NK-92 (cell line): ENCODE data around the gene FOXD4.
"Not testable (repeated sequence)": the region's sequence is repeated elsewhere in the genome, so short reads cannot be mapped to it uniquely, and the experiment has no call there.

Experiments used
- DNase-seq: peaks from one replicate; lab custom pipeline; 2025; ENCODE audit not compliant: unreplicated experiment; lab: John Stamatoyannopoulos, UW

Gene FOXD4

DNA sequence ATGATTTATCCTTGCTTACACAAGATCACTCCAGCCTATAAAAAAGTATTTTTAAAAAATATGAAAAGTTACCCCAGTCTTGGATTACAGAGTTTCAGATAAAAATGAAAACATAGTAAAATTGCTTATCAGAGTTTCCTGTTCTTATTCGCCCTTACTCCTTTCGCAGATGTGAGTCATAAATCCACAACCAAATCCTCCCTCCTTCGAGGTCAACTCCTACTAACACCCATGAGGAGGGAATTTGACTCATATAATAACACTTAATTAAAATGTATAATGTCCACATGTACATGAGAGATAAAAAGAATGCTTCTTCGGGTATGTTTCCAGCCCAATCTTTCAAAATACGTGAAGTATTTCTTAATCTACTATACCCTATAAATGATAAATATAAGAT lies 23.9 kb downstream of the FOXD4 start:
- not testable (repeated sequence) for DNase-seq

DNA sequence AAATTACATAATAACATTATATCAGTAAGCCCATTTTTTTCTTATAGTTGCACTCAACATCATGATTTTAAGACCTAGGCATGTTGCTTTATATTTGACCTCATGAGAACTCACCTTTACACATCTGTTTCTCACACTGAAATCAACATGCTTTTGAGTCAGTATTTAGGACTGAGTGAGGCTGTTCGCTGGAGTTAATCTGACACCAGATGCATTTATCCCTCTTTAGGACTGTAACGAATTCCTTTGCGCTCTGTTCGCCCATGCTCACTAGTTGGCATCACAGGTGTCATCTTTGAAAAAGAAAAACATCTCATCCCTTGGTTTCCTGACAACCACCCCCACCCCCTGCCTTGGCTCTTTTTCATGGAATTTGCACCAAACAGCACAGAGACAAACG lies 24.3 kb downstream of the FOXD4 start:
- DNase-seq: not testable (repeated sequence)

DNA sequence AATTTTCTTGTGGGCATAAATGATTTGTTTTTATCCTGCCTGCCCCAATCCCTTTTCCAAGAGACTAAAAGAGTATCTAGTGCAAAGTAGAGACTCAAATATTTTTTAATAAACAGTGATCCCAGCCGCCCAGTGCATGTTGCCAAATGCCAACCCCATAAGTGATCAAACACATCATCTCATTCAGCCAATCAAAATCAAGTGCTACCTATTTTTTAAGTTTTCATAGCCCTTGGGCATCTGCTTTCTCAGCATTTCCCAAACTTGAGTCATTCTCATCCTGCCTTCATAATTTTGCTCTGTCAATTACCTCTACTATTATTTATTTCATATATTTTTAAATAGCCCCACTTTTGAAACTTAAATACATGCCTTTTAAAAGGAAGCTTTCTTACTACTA lies 27.4 kb downstream of the FOXD4 start:
- DNase-seq: not testable (repeated sequence)

DNA sequence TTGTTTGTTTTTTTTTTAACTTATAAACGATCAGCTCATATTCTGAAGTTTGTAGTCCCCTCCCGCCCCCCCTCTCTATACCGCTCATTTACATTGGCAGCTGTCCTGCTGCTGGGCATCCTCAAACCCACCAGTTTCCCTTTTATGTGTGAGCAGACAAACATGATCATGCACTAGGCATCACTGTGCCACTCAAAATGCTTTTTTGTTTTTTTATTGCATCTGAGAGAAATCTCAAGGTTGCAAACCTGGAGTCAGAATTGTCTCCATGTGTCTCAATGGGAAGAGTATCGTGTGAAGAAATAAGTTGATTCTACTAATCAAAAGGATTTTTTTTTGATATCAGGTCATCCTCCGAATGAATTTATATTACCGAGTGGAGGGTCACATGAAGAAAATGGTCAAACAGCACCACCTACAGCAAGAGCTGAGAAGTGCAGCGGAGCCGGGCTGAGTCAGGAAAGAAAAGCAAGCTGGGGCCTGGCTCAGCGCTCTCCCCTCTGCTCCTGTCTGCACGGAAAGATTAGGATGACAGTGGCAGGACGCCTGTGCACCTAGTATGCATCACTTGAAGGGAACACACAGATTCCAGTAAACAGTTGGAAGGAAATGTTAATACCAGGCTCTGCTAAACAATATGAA lies 29.7 kb downstream of the FOXD4 start:
- not testable (repeated sequence) for DNase-seq

DNA sequence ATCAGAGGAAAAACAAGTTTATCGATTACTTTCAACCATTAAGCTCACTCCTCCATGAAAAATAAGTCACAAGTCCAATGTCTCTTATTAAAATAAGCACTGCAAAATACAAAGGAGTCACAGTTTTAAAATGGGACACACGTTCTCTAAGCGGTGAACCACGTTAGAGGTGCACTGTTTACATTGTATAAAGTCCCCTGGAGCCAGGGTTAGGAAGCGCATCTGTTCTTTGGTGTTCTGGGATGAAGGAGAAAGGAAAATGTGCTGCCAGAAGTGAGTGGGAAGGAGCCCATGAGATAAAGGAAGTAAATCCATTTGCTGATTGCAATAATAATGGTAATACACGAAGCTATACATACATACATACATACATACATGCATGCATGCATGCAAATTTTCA lies 30.4 kb downstream of the FOXD4 start:
- not testable (repeated sequence) for DNase-seq

DNA sequence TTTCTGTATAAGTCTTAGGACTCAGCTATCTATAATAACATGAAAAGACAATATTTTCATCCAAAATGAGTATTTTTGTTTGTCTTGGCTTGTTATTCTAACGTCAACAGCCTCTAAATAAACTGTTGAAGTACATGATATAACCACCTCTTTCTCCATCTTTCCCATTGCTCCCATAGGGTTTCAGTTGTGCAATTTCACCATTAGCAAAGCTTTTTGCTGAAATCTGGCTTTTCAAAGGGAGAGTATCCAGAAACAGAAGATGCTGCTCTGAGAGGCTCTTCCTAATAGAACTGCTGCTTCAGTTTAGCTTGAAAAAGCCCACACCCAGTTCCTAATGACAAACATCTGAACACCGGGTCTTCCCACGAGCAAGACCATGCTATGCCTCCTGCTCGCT lies 31.1 kb downstream of the FOXD4 start:
- DNase-seq: not testable (repeated sequence)

DNA sequence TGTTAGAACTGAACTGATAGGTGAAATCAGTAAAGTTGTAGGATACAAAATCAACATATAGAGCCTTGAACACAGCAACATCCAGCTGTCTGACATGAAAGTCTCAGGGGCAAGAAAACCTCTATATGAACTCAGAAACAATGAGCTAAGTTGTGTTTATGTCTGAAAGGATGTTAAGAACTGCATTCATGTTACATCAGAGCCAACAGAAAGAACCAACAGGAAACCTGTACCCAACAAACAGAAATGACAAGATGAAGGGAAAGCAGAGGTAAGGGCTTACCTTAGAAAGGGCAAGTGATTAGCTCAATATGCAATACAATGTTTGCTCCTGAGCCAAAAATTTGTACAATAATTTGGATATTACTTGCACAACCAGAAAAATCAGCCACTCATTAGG lies 31.5 kb downstream of the FOXD4 start:
- not testable (repeated sequence) for DNase-seq

DNA sequence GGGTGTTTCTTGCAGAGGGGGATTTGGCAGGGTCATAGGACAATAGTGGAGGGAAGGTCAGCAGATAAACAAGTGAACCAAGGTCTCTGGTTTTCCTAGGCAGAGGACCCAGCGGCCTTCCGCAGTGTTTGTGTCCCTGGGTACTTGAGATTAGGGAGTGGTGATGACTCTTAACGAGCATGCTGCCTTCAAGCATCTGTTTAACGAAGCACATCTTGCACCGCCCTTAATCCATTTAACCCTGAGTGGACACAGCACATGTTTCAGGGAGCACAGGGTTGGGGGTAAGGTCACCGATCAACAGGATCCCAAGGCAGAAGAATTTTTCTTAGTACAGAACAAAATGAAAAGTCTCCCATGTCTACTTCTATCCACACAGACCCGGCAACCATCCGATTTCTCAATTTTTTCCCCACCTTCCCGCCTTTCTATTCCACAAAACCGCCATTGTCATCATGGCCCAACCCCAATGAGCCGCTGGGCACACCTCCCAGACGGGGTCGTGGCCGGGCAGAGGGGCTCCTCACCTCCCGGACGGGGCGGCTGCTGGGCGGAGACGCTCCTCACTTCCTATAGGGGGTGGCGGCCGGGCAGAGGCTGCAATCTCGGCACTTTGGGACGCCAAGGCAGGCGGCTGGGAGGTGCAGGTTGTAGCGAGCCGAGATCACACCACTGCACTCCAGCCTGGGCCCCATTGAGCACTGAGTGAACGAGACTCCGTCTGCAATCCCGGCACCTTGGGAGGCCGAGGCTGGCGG lies 35.1 kb downstream of the FOXD4 start:
- not testable (repeated sequence) for DNase-seq

DNA sequence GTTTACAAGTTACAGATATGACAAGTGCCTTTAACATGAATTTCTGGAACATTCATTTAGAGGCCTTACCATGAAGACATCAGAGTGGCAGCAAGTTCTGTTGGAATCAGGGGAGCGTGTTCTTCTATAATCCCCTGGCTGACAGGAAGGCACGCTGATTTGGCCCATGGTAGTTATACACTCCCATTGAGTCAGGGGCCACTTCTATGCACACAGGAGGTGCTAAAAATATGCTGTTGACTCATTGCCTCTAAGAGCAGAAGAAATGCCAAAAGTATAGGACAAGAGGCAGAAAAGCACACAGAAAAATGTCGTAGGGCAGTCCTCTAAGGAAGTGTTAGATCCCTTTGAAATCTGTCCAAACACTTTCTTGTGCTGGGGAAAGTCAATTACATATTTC lies 39.9 kb downstream of the FOXD4 start:
- not testable (repeated sequence) for DNase-seq

DNA sequence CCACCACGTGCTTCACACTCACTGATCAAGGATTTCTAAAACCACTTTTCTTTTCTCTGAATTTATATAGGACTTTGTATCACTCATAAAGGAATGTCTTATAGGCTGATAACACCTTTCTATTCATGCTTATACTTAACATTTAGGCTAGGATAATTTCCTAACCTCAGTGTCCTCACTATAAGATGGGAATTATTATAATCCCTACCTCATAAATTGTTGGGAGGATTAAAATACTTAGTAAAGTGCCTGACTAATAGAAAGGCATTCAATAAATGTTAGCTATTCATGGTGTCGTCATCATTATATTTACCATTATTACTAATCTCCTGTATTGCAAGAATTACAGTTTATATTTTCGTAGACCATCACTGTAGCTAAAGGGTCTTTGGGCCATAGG lies 41.8 kb downstream of the FOXD4 start:
- DNase-seq: not testable (repeated sequence)

DNA sequence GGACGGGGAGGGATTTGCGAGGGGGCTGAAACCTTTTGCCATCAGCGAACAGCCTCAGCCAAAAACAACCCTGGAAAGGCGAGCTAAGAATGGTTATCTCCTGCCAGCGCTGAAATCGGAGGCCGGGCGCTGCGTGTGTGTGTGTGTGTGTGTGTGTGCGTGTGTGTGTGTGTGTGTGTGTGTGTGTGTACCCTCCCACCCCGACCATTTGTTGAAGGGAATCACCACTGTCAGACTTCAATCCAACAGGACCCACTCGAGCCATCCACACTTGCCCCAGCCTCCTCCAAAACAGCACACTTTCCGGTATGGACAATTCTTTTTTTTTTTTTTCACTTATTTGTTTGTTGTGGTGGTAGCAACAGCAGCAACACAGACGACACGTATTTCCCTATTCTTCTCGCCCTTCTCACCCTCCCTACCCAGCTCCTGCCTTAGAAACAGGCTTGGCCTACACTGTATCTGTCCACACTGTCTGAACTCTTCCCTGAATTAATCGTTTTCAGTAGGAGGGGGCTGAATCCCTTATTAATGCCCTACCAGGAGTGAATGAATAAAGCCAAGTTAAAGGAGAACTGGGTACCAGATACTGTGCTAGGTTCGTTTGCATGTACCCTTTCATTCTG lies 44.2 kb downstream of the FOXD4 start:
- DNase-seq: not testable (repeated sequence)

DNA sequence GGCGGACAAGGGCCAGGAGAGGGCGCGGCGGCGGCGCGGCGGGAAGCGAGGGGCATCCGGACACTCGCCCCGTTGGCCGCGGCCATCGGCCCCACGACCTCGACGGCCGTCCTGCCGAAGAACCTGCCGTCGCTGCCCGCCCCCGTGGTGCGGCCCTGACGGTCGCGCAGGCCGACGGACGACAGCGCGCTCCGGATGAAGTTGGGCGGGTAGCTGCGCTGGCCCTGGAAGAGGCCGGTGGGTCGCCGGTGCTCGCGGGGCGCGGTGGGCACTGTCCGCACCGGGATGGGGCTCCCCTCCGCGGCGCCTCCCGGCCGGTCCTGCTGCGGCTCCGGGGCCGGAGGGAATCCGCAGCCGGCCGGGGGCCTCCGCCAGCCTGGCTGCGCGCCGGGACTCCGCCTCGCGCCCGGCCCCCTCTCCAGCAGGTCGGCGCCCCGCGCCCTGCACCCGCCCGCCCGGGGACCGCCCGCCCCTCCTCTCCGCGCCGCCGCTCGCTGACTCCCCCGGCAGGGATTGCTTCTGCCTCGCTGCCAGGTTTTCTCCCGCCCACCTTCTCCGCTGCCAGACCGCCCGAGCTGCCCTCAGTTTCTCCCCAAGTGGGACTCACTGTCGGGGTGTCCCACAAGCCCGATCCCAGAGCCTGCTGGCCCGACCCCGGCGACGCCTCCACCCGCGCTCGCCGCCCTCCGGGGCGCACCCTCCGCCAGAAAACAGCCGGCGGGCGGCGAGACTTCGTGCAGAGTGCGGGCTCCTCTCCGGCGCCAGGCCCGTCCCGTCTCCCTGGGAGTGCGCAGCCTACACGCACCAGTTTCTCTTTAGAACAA lies 44.9 kb downstream of the FOXD4 start:
- not testable (repeated sequence) for DNase-seq
